A549 (cell line): Measurements from ENCODE around the gene PRDM15. TPM values are rescaled to one million over a fixed set of nuclear protein-coding genes. Genes with fewer than 3 reads are reported as not detected.

Experiments
- ATAC-seq, 2 experiments: fragments of 200-7000 bp in 1 of 2; fragments of >200 bp in 1 of 2; cut with Nextera tagmentation in 1 of 2; cut with Tn5 transposase in 1 of 2; 3 replicates each; pipeline versions ENCODE4 v1.8.0 to v1.9.1; 2018 to 2020; ENCODE audit warnings: mild to moderate bottlenecking in 1 of 2, moderate library complexity in 1 of 2
- CTCF ChIA-PET: fragments of 300-600 bp; sonication (Branson Sonifier 250); formaldehyde crosslinking; extraction: SDS; loops from one replicate; lab custom pipeline; 2021; ENCODE audit warnings: antibody characterized with exemption, inconsistent platforms; lab: Yijun Ruan, JAX
- POLR2A ChIA-PET: fragments of 350-600 bp; formaldehyde crosslinking; extraction: SDS; loops from one replicate; lab custom pipeline; 2021; ENCODE audit warnings: antibody characterized with exemption, inconsistent platforms; lab: Yijun Ruan, JAX
- DNase-seq, 2 experiments: peaks; one replicate each; pipeline versions ENCODE4 v3.0.0 to v3.0.0-alpha.2; 2011 to 2016; ENCODE audit warnings: low read depth in 1 of 2, low spot score in 1 of 2
- FAIRE-seq: peaks from 2 replicates; lab custom pipeline; 2011; peaks lifted over from hg19 to GRCh38; lab: Jason Lieb, UNC
- H3K27ac ChIP-seq, 2 experiments: fragments of >200 bp; sonication (Bioruptor Twin); formaldehyde crosslinking; 3 replicates each; pipeline ENCODE4 v1.5.1; 2016 to 2017
- H3K4me1 ChIP-seq: fragments of >200 bp; sonication (Bioruptor Twin); formaldehyde crosslinking; 3 replicates; pipeline ENCODE4 v1.6.1; 2016
- H3K4me2 ChIP-seq: fragments of >200 bp; sonication (Bioruptor Twin); formaldehyde crosslinking; 3 replicates; pipeline ENCODE4 v1.6.1; 2016
- H3K4me3 ChIP-seq: fragments of >200 bp; sonication (Bioruptor Twin); formaldehyde crosslinking; 3 replicates; pipeline ENCODE4 v1.5.1; 2016
- H3K9me3 ChIP-seq: fragments of >200 bp; sonication (Bioruptor Twin); formaldehyde crosslinking; 3 replicates; pipeline ENCODE4 v1.6.1; 2016
- CBX2 ChIP-seq: fragments of 200-600 bp; sonication (generic); IDR thresholded peaks from 2 replicates; pipeline ENCODE4 v1.6.1; 2016; ENCODE audit warnings: low read depth, mild to moderate bottlenecking, borderline replicate concordance
- CTCF ChIP-seq: fragments of >200 bp; sonication (Bioruptor Twin); formaldehyde crosslinking; IDR thresholded peaks from 3 replicates; pipeline ENCODE4 v1.5.1; 2016
- E2F6 ChIP-seq: IDR thresholded peaks from 2 replicates; pipeline ENCODE4 v1.6.1; 2012; ENCODE audit warnings: low read depth, borderline replicate concordance
- EP300 ChIP-seq, 2 experiments: fragments of >200 bp; sonication (Bioruptor Twin); formaldehyde crosslinking; IDR thresholded peaks; 2 replicates in 1 of 2; 3 replicates in 1 of 2; pipeline ENCODE4 v1.6.1; 2016 to 2017
- FOSL2 ChIP-seq, 2 experiments: fragments of 450-650 bp in 1 of 2; fragments of >200 bp in 1 of 2; sonication (Bioruptor Twin) in 1 of 2; formaldehyde crosslinking; IDR thresholded peaks; 2 replicates each; pipeline versions ENCODE4 v1.5.0 to v1.6.1; 2016 to 2020; ENCODE audit warnings: mild to moderate bottlenecking in 1 of 2, moderate library complexity in 1 of 2
- FOXS1 ChIP-seq: fragments of 250-450 bp; sonication (Bioruptor Pico); IDR thresholded peaks from 2 replicates; pipeline ENCODE4 v1.5.0; 2020; ENCODE audit warnings: mild to moderate bottlenecking, moderate library complexity
- HDAC2 ChIP-seq: fragments of 200-600 bp; sonication (generic); IDR thresholded peaks from 2 replicates; pipeline ENCODE4 v1.6.1; 2016
- HMGXB4 ChIP-seq: fragments of 250-450 bp; sonication (Bioruptor Pico); IDR thresholded peaks from 2 replicates; pipeline ENCODE4 v1.5.0; 2021; ENCODE audit warnings: mild to moderate bottlenecking, moderate library complexity, borderline replicate concordance
- HOXB5 ChIP-seq: fragments of 250-450 bp; sonication (Bioruptor Pico); IDR thresholded peaks from 2 replicates; pipeline ENCODE4 v1.5.0; 2020; ENCODE audit warnings: mild to moderate bottlenecking, moderate library complexity
- KDM1A ChIP-seq: fragments of 200-600 bp; sonication (generic); IDR thresholded peaks from 2 replicates; pipeline ENCODE4 v1.6.1; 2016; ENCODE audit warnings: low read depth, mild to moderate bottlenecking
- MYC ChIP-seq: IDR thresholded peaks from 2 replicates; pipeline ENCODE4 v1.6.1; 2012; ENCODE audit warnings: mild to moderate bottlenecking, inconsistent platforms, low read length, improper control_type of control experiment, borderline replicate concordance
- NPAS2 ChIP-seq: fragments of 250-450 bp; sonication (Bioruptor Pico); IDR thresholded peaks from 2 replicates; pipeline ENCODE4 v1.8.0; 2022; ENCODE audit warnings: mild to moderate bottlenecking, moderate library complexity, borderline replicate concordance
- NR3C1 ChIP-seq: fragments of >200 bp; sonication (Bioruptor Twin); formaldehyde crosslinking; IDR thresholded peaks from 3 replicates; pipeline ENCODE4 v1.6.1; 2017
- RAD21 ChIP-seq, 2 experiments: fragments of >200 bp in 1 of 2; sonication (Bioruptor Twin) in 1 of 2; formaldehyde crosslinking in 1 of 2; IDR thresholded peaks in 1 of 2; conservative IDR thresholded peaks in 1 of 2; 2 replicates in 1 of 2; 3 replicates in 1 of 2; pipeline ENCODE4 v1.6.1; 2012 to 2018; ENCODE audit warnings: inconsistent platforms in 1 of 2
- RARB ChIP-seq: fragments of 250-450 bp; sonication (Bioruptor Pico); IDR thresholded peaks from 2 replicates; pipeline ENCODE4 v1.8.0; 2021; ENCODE audit warnings: mild to moderate bottlenecking, moderate library complexity
- RFX5 ChIP-seq: fragments of 450-650 bp; IDR thresholded peaks from 2 replicates; pipeline ENCODE4 v1.7.1; 2014; ENCODE audit warnings: antibody characterized with exemption, mild to moderate bottlenecking, moderate library complexity
- SMC3 ChIP-seq: fragments of >200 bp; sonication (Bioruptor Twin); formaldehyde crosslinking; IDR thresholded peaks from 3 replicates; pipeline ENCODE4 v1.6.1; 2018; ENCODE audit warnings: inconsistent platforms
- USF2 ChIP-seq: fragments of 450-650 bp; IDR thresholded peaks from 2 replicates; pipeline ENCODE4 v1.6.1; 2014; ENCODE audit warnings: antibody characterized with exemption
- ZFP36 ChIP-seq: fragments of 450-650 bp; IDR thresholded peaks from 2 replicates; pipeline ENCODE4 v1.6.1; 2014; ENCODE audit warnings: borderline replicate concordance; ENCODE audit not compliant: partially characterized antibody
- WGBS: methylation state at CpG from one replicate; pipeline ENCODE4 v1.1.6; 2017; ENCODE audit errors: missing lambda C conversion rate; 5-methylcytosine and 5-hydroxymethylcytosine counted together
- polyA plus RNA-seq, 4 experiments: library from polyadenylated mRNA; depleted of rRNA in 3 of 4; stranded (reverse); fragments of >200 nt; fragmentation: RNase III in 1 of 4; extraction: RNeasy Plus Mini Kit Qiagen cat#74134 plus additional on column Dnase treatment in 1 of 4; gene quantifications; 2 replicates in 3 of 4; 3 replicates in 1 of 4; pipeline ENCODE4 v1.2.3, GENCODE V29; 2011 to 2017

The PRDM15 gene
- polyA plus RNA-seq, 2 of the 4 experiments (the other 2 are of a cell fraction), result 4.5 to 6.1 TPM

GRCh38 chr21:41821756-41822431 lies 57.2 kb downstream of the PRDM15 start:
- Histone ChIP-seq H3K4me2 (no peak overlapping the region), H3K27ac (no peak overlapping the region), H3K9me3 (no peaks in the 10 kb centered on the region), H3K4me3 (no peak overlapping the region), H3K4me1 (no peaks in the 10 kb centered on the region)
- WGBS, result 92% methylated on average over 31 of the region's 32 CpGs
- TF ChIP-seq CTCF (no peak), ZFP36 (no peak)
- POLR2A ChIA-PET, result no interaction called here
- CTCF ChIA-PET, result interaction anchor here (0.5 to 8.5 kb wide), 2 partner anchors 209 to 268 kb away, joined by 5 to 127 read pairs; no protein-coding TSS in a partner anchor
- ATAC-seq (no peak), FAIRE-seq (no peak), DNase-seq (no peak)

GRCh38 chr21:41821081-41821755 lies 57.9 kb downstream of the PRDM15 start:
- ATAC-seq (no peak), DNase-seq (no peak), FAIRE-seq (no peak)
- ChIA-PET CTCF (interaction anchor here (0.5 to 8.5 kb wide), 4 partner anchors 8 to 268 kb away, joined by 3 to 127 read pairs (median 4); no protein-coding TSS in a partner anchor), POLR2A (no interaction called here)
- Histone ChIP-seq H3K27ac (no peak overlapping the region), H3K4me1 (no peaks in the 10 kb centered on the region), H3K9me3 (no peaks in the 10 kb centered on the region), H3K4me3 (no peak overlapping the region), H3K4me2 (no peak overlapping the region)
- WGBS, result 100% methylated on average over 2 of the region's 21 CpGs
- TF ChIP-seq HDAC2, result no peak
- TF ChIP-seq FOSL2 (IDR thresholded peaks at IDR 0.05), result no peak
- no peak for TF ChIP-seq FOSL2 (CRISPR knock-in tag; IDR thresholded peaks at IDR 0.05)
- TF ChIP-seq USF2, result no peak
- no peak for TF ChIP-seq NPAS2 (CRISPR knock-in tag)
- TF ChIP-seq NR3C1, result no peak
- TF ChIP-seq HOXB5 (CRISPR knock-in tag), result no peak
- TF ChIP-seq KDM1A, result no peak
- TF ChIP-seq RAD21 (conservative IDR thresholded peaks at IDR 0.05 in 1 of 2, IDR thresholded peaks at IDR 0.05 in 1 of 2), result no peak
- TF ChIP-seq SMC3, result no peak
- TF ChIP-seq E2F6, result no peak
- TF ChIP-seq RARB, result no peak
- TF ChIP-seq FOXS1 (CRISPR knock-in tag), result no peak

- Histone ChIP-seq H3K9me3 (no peaks in the 10 kb centered on the region), H3K4me2 (no peak overlapping the region), H3K4me1 (no peaks in the 10 kb centered on the region), H3K4me3 (no peak overlapping the region), H3K27ac (no peak overlapping the region)
- TF ChIP-seq EP300 (IDR thresholded peaks at IDR 0.05) (no peak), FOXS1 (CRISPR knock-in tag) (no peak), MYC (no peak), RFX5 (no peak), HMGXB4 (CRISPR knock-in tag) (no peak), CBX2 (no peak)
- no peak for DNase-seq
- ChIA-PET POLR2A (no interaction called here), CTCF (interaction anchor here (0.5 to 8.5 kb wide), 4 partner anchors 8 to 358 kb away, joined by 3 to 127 read pairs (median 3); no protein-coding TSS in a partner anchor)
- ATAC-seq, result no peak
- 82% methylated on average over 14 of the region's 19 CpGs for WGBS
- no peak for FAIRE-seq
These were observed 58.6 kb downstream of the PRDM15 start for GRCh38 chr21:41820384-41821080.
